GM04504 (cell line): ENCODE data around the gene OTUB1.

Source experiments
- DNase-seq: peaks from one replicate; pipeline ENCODE4 v3.0.0-alpha.2; 2012; ENCODE audit warnings: low read depth

Gene OTUB1

DNA sequence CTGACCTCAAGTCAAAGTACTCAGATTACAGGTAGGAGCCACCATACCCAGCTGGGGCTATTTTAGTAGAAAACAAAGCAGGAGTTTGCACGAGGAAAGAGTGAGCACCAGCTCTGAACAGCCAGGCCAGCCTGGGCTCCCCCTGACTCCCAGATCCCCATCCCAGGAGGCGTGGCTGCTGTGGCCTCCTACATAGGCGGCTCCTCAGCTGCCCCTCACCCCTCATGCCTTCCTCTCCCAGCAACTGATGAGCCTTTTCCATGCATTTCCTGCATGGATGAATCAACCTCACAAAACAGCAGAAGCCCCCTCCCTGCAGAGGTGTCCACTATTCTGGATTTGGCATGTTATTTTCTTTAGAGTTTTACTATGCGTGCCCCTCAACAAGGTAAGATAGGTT, 39.0 kb downstream of the OTUB1 start:
- DNase-seq = no peak

DNA sequence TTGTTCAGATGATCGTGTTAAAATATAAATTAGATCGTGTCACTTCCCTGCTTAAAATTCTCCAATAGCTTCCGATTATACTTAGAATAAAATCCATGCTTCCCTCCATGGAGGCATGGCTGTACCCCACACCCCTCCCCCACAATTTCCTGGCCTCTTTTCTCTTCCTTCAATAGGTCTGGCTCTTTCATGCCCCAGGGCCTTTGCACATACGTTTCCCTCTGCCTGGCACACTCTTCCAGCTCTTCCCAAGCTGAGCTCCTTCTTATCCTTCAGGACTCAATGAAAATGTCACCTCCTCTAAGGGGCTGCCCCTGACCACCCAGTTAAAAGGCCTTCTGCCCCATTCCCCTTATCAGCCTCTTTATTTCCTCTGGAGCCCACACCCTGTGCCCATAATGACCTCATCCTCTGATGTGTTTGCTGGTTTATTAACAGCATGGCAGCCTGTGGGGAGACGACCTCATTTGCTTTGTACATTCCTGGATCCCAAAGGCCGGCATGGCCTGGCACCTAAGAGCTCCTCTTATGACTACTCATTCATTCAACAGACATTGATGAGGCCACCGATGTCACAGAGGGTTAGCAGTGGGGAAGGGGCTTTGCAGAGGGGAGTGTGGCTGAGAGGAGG, 40.5 kb downstream of the OTUB1 start:
- DNase-seq = no peak

DNA sequence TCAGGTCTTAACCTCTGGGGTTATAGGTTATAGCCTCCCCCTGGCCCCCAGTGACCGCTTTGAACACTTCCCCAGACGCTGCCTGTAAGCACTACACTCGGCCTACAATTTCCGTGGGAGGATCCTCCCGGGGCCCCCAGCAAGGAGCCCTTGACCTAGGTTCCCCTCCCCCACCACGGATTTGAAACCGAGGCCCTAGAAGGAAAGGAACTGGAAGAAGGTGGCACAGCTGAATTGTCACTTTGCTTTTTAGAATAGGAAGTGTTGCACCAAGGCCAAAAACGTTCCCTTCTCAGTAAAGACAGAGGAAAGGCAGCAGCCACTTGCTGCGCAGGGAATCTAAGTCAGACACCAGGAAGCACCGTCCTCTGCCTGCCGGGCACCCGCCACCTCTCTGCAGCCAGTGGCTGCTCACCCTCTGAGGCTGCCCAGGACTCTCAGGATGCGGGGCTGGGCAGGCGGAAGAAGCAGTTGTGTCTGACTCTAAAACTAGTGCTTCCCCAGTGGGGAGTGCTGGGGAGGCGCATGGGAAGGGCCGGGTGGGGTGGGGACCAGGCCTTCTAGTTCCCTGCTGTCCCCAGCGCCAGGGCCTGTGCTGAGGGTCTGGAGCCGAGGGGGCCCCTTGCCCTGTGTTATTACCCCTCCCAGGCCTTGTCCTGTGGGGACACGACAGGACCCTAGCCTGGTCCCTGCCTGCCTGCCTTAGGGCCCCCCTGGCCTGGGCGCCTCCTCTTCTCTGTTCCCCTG, 41.6 kb downstream of the OTUB1 start:
- no peak for DNase-seq

GRCh38 chr11:64028398-64029115, 42.3 kb downstream of the OTUB1 start:
- no peak for DNase-seq

- no peak for DNase-seq
Observed at GRCh38 chr11:64029773-64030172, 43.5 kb downstream of the OTUB1 start.

DNA sequence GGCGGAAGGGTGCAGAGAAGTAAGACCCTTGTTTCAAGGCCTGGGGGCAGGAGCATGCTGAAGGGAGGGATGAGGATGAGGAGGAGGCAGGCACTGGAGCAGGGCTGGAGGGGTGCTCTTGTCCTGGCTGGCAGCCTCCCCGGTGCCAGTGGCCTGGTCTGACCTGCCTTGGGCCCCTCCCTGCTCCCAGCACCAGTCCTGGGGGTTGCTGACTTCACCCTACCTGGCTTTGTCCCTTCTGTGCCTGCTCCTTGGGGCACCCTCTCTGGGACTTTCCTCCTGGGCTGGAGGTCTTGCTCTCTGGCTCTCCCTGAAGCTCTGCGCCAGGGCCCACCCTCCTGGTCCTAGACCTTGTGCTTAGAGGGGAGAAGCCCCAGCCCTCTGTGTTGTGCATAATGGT, 44.8 kb downstream of the OTUB1 start:
- no peak for DNase-seq

GRCh38 chr11:64032050-64032449, 45.8 kb downstream of the OTUB1 start:
- DNase-seq = no peak

DNA sequence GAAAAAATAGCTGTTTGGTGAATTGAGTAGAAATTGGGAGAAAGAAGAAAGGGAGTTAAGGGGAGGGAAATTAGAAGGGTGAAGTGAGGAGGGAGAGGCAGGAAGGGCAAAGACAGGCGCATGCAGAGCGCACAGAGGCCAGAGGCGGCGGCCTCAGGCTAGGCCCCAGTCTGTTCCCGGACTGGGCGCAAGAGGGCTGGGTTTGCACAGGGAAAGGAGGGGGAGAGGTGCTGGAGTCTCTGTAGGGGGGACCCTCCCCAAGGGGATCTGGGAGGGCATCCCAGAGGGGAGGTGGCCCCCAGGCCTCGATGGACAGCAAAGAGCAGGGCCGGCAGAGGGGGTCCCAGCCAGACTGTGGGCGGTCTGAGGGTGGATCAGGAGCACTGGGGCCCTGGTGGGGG, 48.2 kb downstream of the OTUB1 start:
- no peak for DNase-seq

- no peak for DNase-seq
Observed at GRCh38 chr11:64035081-64035524, 48.9 kb downstream of the OTUB1 start.

DNA sequence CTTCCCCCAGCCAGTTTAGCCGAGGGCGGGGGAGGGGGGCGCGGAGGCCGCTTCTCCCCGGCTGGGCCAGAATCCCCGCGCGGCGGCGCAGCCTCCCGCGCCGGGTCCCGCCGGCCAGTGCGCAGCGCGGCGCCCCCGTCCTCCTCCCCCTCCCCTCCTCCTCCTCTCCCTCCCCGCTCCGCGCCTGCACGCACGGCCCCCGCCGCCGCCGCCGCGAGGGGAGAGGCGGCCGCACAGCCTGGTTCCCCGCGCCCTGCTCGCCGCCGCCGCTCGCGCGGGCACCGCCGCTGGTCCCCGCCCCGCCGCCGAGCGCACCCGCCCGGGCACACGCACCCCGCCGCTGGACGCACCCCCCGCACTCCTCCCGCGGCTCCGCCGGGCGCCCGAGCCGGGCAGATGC, 49.3 kb downstream of the OTUB1 start, which contains the start of gene FLRT1:
FLRT1 (plus strand) TSS at position 356 of the 400 bp plus-strand sequence. CDS start 80,337 bp downstream, outside the sequence.
- DNase-seq = no peak

DNA sequence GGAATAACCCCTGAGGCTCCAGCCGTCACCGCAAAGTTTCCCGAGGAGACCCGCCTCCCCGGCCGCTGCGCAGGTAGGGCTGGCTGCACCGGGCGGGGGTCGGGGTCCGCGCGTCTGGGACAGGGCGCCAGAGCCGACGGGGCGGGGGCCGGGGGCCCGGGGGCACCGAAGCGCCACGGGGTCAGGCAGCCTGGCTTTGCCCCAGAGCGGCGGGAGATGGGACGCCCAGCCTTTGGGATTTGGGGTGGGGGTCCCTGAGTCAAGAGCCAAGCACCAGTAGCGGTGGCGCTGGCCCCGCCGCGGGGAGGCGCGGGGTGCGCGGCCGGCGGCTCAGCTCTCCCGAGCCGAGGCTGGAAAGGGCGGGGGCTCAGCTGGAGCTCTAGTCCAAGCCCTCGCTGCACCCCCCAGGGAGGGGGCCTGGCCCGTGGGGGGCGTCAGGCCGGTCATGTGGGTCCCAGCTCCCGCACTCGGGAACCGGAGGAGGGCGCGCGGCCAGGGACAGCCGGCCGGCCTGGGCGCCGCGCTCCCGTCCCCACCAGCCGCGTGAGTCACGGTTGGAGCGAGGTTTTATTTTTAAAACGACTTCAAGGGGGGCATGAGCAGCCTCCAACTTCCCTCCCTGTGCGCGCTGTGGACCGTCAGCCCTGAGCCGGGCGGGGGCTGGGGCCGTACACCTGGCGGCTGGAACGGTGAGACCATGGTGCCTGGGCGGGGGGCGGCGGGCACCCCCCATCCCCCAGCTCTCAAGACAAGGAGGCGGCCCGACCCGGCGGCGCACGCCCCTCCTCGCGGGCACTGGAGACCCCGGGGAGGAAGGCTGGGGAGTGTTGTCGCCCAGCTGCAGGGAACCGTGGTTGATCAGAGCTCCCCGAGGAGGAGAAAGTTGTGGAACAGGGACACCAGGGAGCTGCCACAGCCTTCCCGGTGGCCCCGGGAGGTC, 50.1 kb downstream of the OTUB1 start:
- peak; percentile 13 for DNase-seq

DNA sequence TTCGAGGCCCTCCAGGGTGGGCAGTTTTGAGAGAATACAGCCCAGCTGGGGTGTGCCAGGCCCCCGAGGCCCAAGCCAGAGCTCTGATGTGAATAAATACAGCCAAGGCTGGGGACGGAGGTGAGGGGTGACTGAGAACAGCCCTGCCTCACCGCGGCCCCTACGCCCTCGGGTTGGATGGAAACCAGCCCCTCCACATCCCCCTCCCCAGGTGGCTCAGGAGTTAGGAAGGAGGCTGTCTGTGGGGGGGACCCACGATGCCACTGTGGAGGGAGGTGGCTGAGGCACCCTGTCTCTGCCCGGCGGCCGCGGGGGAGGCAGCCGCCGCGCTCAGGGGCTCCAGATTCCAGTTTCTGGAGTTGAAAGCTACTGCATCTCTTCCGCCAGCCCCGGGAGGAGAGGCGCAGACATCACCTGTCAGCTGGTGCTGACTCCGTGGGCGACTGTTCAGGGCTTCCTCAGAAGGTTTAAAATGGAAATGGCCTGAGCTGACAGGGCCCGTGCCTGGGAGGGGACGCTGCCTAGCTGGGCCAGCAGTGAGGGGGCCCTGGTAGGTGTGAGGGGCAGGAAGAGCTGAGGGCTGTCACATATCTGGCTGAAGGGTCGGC, 50.9 kb downstream of the OTUB1 start:
- DNase-seq = no peak

- no peak for DNase-seq
Observed at GRCh38 chr11:64038500-64038899, 52.3 kb downstream of the OTUB1 start.

DNA sequence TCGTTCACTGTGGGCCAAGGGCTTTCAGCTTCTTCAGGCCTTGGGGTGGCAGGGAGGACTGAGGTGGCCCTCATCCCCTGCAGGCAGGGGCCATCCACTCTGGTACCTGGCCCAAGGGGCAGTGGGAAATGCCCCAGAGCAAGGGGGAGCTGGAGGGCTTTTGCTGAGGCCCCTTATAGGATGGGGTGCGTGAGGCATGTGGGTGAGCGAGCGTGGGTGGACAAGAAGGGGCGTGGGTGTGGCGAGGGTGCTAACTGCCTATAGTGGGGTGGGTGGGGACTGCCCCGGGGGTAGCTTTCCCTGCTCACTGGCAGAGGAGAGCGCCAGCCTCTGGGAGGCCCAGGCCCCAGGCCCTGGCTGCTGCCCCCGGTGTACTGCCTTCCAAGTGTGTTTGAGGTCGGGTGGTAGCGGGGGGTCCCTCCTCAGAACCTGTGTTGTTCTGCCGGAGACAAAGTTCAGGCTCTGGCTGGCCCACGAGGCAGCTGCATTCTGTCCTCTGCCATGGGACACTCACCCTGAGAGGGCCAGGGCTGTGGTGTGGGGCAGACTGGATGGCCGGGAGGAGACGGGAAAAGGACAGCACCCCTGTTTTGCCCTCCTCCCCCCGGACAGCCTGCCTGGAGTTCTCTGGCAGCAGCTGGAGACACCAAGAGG, 52.9 kb downstream of the OTUB1 start:
- DNase-seq = no peak

GRCh38 chr11:64040684-64041322, 54.6 kb downstream of the OTUB1 start:
- DNase-seq = no peak

DNA sequence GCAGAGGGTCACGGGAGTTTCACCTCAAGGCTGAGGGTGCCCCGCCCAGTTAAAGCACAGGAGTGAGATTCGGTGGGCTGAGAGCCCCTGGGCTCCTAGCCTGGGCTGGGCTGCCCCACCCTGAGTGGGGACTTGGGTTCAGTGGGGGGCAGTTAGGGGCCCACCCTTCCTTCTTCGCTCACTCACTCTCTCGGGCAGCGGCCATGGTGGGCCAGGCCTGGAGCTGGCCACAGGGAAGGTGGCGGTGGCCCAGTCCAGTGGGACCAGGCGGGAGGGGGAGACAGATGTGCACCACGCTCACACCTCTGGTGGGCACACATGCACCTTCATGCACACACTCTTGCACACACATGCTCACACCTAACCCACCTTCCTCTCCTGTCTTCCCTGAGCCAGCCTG, 55.6 kb downstream of the OTUB1 start:
- no peak for DNase-seq

DNA sequence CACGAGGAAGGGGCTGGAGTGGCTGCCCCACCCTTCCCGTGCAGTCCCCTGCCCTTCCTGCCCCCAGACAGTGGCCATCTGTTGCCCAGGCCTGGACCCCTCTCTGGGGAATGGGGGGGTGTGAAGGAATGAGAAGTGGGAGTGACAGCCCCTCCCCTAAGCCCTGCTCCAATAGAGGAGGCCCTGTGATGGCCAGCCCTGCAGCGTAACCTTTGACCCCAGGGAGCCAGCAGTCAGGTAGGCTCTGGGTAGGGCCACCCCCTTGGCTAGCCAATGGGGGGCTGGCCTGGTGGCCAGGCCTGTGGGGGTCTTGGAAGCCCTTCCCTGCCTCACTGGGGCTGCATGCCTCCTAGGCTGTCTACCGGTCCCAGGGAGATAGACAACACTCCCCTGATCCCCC, 56.1 kb downstream of the OTUB1 start:
- no peak for DNase-seq

DNA sequence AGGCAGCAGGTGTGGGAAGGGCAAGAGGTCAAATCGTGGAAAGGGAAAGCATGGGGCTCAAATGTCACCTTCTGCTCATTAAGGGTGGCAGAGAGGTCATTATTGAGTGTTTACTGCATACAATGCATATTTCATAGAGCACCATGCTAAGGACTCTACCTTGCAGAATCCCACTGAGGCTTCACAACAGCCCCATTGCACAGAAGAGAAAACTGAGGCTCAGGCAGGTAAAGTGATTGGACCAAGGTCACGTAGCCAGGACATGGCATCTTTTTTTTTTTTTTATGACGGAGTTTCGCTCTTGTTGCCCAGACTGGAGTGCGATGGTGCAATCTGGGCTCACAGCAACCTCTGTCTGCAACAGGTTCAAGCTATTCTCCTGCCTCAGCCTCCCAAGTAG, 57.3 kb downstream of the OTUB1 start:
- no peak for DNase-seq

GRCh38 chr11:64044730-64045393, 58.6 kb downstream of the OTUB1 start:
- no peak for DNase-seq

- DNase-seq = no peak
Observed at GRCh38 chr11:64045700-64046099, 59.5 kb downstream of the OTUB1 start.
